HG02884 (cell line): ENCODE results near the gene SRP68.
"Not testable (repeated sequence)": the region's sequence is repeated elsewhere in the genome, so short reads cannot be mapped to it uniquely, and the experiment has no call there.

Experiments
- ATAC-seq: cut with Tn5 transposase; IDR thresholded peaks from one replicate; pipeline ENCODE4 v1.9.1; 2021; ENCODE audit warnings: mild to moderate bottlenecking, moderate library complexity; ENCODE audit not compliant: unreplicated experiment

The SRP68 gene

DNA sequence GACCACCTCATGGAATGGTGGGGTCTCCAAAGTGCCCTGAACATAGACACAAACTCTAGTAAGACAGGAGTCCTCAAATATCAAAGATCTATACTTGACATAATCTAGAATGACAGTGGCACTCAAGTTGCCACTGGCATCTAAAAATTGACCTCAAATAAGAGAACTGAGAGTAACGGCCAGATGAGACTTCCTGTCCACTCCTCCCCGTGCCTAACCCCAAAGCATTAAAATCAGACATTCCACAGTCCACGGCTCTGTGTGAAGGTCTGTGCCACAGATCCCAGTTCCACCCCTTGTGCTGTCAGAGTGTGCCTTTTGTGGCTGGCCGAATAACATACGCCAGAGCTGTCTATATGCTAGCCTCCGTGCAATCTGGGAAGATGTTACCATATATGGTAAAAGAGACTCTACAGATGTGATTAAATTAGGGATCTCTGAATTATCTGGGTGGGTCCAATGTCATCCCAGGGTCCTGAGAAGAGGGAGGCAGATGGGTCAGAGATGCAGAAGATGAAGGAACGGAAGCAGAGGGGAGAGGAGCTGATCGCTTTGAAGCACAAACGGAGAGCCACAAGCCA lies 24.2 kb downstream of the SRP68 start:
- no peak for ATAC-seq

DNA sequence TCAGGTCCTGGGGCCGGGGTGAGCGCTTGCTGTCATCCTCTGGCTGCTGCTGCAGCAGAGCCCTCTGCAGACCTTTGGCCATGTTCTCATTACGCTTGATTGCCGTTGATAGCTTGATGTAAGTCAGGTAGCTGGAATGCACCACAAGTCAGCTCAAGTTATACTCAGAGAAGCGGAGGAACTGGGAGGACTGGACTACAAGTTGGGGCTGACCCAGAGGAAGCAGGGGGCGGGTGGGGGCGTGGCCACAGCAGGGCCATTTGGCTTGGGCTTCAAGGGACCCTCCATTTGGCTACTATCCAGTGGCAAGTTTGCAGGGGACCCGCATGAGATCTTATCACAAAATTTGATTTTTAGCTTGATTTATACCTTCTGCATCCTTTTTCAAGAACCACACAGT lies 26.3 kb downstream of the SRP68 start:
- no peak for ATAC-seq

DNA sequence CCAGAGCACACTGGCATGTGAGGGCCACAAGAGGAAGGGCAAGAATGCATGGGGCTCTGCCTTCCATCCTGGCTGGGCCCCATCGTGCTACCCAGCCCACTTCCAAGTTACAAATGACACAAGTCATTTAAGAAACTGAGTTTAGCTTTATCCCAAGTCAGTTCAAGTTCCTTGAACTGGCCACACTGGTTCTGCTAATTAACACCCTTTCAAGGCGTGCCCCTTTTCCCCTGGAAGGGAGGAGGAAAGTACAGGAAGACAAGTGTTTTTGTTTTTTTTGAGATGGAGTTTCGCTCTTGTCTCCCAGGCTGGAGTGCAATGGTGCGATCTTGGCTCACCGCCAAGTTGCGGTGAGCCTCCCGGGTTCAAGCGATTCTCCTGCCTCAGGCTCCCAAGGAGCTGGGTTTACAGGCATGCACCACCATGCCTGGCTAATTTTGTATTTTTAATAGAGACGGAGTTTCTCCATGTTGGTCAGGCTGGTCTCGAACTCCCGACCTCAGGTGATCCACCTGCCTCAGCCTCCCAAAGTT lies 27.8 kb downstream of the SRP68 start:
- not testable (repeated sequence) for ATAC-seq

DNA sequence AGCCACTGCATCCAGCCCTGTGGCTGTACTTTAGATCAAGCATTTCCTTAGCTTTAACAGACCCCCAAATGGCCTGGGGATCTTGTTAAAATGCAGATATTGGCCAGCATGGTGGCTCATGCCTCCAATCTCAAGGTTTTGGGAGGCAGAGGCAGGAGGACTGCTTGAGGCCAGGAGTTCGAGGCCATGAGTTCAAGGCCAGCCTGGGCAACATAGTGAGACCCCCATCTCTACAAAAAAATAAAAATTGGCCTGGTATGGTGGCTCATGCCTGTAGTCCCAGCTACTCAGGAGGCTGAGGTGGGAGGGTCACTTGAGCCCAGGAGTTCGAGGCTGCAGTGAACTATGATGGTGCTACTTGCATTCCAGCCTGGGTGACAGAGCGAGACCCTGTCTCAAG lies 29.4 kb downstream of the SRP68 start:
- ATAC-seq, result not testable (repeated sequence)

DNA sequence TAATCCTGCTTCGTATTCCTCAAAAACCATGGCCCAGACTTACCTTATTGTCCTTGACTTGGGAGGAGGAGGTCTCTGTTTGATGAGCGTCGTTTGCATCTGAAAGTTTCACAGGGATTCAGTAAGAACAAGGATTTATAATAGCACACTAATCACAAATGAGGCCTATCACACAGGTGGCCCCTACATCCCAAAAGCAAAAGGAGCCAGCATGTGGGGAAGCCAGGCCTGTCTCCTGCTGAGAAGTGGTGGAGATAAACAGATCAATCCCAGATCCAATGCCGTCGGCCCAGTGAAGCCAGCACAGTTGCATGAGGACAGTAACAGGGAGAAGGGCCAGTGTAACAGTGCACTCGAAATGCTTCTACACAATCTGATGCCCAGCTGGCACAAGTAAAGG lies 31.9 kb downstream of the SRP68 start:
- no peak for ATAC-seq

DNA sequence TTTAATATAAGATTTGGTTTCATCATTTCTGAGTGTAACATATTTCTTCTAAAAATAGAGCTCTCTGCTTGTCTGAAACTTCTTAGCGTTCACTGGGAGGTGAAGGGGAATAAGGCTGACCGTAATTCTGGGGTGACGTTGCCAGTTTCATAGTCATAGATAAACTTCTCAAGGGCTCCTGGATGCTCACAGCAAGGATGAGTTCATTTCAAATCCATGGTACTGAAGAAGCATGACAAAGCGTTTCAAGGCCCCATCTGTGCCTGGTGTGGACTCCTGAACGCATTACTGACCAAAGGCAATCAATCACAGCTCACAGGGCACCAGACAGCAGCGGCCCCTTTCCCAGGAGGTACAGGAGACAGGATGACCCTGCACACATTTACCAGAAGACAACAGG lies 33.2 kb downstream of the SRP68 start:
- ATAC-seq, result no peak

DNA sequence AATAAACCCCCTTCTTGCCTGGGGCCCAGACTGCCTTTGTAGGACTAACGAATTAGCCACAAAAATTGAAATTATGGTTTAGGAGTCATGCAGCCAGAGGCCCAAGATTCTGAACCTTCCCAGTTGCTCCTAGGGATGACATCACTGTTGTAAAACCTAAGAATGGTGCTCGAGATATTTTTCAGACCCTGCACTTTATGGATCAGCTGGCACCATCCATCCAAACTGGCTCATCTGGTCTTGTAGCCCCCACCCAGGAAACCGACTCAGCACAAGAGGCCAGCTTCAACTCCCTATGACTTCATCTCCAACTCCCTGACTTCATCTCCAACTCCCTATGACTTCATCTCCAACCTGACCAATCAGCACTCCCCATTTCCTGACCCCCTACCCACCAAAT lies 34.3 kb downstream of the SRP68 start:
- ATAC-seq, result no peak

DNA sequence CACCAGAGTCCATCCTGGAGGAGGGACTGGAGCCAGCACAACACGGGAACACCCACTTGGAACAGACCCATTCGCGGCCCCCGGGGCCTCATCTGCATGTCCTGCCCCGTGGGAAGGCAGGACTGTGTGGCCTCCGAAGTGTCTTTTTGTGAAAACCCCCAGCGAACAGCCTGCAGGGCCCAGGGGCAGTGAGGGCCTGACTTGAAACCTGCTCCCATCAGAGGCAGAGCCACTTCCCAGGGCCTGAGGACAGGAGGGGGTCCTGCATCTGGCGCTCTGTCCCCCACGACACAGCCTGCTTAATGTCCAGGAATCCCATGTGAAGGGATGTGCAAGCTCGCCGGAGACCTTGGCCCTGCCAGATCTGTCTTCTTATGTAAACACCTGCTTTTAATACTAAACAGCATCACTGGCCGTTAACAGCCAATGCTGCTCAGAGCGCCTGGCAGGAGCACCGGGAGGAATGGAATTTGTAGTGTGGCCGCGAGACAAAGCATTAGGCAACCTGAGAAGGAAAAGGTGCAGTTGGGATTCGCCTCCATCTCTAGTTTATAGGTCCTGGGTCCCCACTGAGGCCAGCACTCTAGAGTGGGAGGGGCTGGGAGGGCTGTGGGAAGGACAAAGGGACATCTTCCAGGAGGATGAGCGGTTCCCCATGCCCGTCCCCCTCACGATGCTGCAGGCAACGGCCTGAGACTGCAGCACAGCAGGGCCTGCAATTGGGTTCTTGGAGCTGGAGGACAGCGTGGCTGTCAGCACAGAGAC lies 35.6 kb downstream of the SRP68 start:
- no peak for ATAC-seq

DNA sequence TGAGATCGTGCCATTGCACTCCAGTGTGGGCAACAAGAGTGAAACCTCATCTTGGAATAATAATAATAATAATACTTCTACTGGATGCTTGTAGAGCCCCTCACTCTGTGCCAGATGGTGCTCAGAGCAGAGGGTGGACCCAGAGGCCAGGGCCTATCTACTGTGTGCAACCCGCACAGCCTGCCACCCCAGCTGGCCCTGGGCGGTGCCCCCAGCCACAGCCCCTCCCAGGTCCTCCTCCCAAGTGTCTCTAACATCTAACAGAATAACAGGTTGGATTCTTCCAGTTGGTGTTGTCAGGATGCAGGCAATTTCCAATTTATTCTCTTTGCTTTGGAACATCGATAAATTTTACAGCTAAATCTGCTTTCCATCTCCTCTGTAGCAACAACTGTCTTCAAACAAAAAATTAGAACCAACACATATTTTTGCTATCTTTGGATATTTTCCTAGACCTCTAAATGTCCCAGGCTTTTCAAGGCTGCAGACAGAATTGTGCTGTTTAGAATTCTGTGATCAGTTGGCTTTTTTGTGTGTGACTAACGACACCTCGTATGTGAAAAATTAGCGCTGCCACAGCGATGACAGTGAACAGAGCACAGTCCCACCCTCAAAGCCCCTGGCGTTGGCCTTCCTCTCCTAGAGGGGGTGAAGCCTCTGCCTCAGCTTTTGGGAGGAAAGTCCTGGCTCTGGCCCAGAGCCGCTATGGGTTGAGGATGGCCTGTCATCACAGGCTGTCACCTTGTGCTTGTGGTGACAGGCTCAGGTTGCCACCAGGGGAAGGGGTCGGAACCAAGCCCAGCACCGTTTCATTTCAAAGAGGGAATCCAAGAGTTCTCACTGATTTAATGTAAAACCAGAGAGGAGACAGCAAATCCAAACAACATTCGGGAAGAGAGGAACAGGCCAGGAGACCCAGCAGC lies 37.6 kb downstream of the SRP68 start:
- ATAC-seq, result no peak

DNA sequence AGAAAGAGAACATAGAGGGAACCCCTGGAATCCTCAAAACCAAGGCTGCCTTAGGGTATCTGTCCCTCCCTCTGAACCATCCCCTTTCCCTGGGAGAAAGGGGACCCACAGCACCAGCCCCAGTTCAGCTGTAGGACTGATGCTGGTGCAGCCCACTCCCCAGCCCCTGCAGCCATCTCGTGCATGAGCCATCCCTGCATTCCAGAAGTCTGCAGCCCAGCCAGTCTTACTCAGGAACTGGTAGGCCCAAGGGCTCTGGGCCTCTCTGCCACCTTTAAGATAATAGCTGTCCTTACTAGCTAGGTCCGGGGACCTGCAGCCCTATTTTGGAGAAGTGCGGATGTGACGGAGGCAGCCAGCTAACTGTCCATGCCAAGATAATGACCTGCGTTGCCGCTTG lies 39.2 kb downstream of the SRP68 start:
- ATAC-seq, result no peak

DNA sequence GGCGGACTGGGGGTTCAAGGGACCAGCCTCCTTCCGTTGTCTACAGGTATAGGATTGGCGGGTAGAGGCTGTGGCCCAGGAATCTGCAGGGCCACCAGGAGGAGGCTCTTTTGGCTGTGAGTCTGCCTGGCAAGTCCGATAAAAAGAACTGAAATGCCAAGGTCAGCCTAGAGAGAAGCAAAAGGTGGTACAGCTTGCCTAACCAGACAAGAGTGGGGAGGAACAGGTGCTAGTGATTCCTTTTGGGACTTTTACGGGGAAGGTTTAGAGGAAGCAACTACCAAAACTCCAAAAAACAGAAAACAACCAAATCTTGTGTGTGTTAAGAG lies 39.6 kb downstream of the SRP68 start:
- no peak for ATAC-seq

DNA sequence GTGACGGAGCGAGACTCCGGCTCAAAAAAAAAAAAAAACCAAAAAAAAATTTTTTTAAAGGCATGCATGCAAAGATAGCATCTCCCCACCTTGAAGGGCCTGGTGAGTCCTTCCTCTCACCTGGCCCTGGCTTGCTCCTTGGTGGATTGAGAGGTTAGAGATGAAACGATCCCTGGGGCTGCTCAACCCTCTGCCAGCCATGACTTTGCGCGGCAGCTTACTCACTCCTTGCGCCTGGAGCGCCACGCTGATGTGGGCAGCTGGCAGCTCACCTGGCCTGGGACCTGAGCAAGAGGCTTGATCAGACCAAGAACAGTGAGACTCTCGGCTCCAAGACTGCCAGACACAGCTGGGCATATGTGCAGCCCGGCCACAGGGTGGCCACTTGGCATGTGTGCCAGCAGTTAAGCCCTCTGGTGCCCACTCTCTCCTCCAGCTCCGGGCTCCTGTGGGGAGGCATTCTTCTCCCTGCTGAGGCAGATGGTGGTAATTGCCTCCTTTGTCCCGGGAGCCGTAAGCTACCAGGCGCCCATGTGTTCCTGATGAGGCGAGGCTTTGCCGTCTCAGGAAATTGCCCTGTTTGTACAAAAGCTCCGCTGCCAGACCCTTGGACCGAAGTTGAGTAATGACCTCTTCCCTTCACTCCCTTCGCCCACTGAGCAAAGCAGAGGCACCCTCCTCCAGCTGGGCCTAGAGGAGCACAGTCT lies 40.1 kb downstream of the SRP68 start:
- ATAC-seq, result no peak

DNA sequence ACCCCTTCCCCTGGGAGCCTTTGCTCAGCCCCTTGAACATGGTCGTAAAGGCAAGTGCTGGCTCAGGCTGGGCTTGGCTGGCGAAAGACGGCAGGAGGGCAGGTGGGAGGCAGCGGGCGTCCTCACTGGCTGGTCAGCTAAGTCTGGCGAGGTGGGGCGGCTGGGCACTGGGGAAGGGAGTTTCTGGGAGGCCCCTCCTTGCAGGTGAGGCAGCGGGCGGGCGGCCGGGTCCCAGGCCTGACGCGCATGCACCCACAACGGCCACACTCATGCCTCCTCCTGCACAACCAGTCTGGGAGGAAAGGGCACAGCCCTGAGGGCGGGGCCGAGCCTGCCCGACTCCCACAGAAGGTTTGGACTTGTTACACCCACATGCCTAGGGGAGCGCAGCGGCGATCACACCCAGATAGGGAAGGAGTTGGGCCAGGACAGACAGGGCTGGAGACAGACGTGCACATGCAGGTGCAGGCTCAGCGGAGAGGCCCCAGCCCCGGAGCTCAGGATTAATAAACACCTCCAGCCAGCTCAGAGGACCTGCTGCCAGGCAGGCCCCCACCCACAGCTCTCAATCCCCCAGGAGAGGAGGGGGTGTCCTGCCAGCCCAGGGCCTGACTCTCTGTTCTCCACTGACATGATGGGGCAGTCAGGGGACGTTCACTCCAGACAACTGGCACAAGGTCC lies 45.0 kb downstream of the SRP68 start, which contains the start of gene EVPL:
EVPL (minus strand) TSS at position 148 of the 681 bp plus-strand sequence; CDS start at position 40, 108 bp downstream.
- ATAC-seq, result no peak

DNA sequence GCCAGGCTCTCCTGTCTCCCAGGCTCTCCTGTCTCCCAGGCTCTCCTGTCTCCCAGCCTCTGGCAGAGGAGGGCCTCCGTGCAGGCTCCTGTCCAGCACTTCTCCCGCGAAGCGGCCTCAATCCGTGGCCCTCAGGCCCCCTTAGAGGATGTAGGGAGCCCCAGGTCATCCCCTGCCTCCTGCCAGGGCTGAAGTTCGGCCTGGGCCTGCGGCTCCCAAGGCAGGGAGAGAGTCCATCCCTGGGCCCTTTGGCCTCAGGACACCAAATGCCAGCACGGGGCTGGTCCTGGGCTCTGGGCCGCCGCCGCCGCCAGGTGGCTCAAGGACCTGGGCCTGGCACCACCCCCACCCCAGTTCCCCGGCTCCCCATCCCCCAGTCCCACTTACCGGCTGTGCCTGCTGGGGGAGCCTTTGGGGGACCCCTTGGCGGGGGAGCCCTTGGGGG lies 45.6 kb downstream of the SRP68 start:
- ATAC-seq, result no peak

DNA sequence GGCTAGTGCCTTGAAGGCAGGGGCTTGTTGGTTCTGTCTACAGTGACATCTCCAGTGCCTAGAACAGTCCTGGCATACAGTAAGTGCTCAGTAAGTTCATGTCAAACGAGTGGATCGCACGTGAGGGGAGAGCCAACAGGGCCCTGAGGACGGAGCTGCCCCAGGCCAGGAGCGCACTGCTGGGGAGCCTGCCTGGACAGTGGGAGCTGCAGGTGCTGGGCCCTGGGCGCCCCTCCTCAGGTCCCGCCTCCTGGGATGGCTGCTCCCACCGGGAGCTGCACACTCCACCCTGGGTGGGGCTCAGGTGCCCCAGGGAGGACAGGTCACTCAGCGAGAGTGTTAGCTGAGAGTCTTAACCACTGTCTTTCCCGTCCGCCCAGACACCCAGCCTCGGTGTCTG lies 47.0 kb downstream of the SRP68 start:
- ATAC-seq, result no peak

DNA sequence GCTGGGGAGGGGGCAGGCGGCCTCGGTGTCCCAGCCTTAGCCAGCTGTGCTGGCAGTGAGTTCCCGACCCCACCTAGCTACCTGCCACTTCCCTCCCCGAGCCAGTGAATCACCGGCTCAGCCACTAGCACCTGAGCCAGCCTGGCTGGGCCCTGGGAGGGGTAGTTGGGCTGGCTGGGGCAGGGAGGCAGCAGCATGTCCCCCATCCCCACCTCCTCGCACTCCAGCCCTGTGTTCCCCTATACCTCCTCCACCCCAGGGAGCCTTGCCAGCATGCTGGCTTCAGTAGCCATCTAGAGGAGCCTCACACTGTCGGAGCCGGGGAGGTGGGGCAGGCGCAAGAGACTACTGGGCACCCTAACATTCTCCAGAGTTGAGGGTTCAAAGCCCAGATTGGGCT lies 48.0 kb downstream of the SRP68 start:
- ATAC-seq, result no peak

DNA sequence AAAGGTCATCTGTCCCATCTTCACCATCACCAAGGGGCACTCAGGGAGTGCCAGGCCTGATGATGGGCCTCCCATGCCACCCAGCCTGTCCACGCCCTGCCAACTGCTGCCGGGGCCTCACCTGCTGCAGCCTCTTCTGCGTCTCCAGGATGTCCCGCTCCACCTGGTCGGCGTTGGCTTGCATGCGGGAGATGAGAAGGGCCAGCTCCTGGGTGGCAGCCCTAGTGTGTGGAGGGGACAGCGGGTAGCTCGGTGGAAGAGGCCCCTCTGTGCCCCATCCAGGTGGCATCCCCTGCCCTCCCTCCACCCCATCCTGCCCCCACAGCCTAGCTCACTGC lies 48.4 kb downstream of the SRP68 start:
- ATAC-seq, result no peak

DNA sequence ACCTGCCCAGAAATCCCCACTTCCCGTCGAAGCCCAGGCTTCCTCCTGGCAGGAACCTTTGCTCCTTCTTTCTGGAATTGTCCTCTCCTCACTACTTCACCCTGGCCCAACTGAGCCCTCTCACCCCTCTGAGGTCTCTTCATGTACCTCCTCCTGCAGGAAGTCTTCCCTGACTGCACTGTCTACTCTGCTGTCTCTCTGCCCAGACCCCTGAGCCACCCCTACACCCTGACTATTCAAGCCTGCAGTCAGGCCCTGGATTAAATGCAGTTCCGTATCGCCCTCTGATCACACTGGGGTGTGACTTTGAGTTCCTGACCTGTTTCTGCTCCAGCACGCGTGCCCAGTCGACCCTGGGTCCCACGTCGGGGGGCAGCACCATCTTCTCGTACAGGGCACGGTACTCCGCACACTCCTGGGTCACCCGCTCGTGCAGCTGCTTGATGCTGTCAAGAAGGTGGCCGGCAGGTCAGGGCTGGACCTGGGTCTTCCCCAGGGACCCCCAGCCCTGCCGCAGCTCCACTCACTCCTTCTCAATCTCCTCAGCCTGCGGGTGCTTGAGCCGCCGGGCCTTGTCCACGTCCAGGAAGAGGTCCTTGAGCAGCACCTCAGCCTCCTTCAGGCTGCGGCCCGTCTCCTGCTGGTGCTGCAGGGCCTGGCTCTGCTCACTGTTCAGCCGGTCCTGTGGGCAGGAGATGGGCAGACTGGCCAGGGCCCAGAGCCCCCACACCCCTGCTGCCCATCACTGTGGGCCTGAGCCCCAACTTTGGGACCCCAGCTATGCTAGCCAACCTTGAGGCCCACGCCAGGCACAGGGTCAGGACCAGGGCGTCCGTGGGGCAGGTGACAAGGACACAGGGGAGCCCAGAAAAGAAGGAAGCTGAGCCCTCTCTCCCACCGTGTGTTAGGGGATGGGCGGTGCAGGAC lies 49.1 kb downstream of the SRP68 start:
- ATAC-seq, result no peak

DNA sequence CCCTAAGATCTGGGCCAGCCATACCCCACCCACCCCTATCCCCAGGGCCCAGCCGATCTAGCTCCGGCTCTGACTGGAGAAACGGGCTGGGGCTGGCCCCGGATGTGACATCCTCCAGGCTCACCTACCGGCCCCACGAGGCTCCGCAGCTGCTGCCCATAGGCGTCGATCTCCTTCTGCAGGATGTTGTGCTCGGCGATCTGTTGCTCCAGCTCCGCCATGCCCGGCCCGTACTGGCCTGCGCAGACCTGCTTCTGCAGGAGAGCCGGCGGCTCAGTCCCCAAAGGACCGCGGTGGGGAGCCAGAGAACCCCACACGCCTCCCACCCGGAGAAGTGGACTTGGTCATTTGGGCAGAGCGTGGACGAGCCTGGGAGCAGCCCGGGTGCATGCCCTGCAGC lies 50.0 kb downstream of the SRP68 start:
- ATAC-seq, result no peak
